Keratinocyte (primary cell): Measurements from ENCODE around the gene MORN2. TPM values are rescaled to one million over a fixed set of nuclear protein-coding genes. Genes with fewer than 3 reads are reported as not detected.

Experiments
- DNase-seq: peaks from one replicate; pipeline ENCODE4 v3.0.0-alpha.2; 2011; ENCODE audit warnings: low read depth, missing footprints, low spot score
- FAIRE-seq: peaks from 2 replicates; lab custom pipeline; 2011; peaks lifted over from hg19 to GRCh38; lab: Jason Lieb, UNC
- H2AFZ ChIP-seq: 2 replicates; pipeline ENCODE4 v1.6.0; 2012; ENCODE audit warnings: low read length, control low read depth, inconsistent platforms; ENCODE audit not compliant: control insufficient read depth
- H3K27ac ChIP-seq: 2 replicates; pipeline ENCODE4 v1.5.1; 2011; ENCODE audit warnings: low read length; ENCODE audit not compliant: control insufficient read depth, insufficient read depth
- H3K27me3 ChIP-seq: 3 replicates; pipeline ENCODE4 v1.6.0; 2011; ENCODE audit warnings: low read length; ENCODE audit not compliant: control insufficient read depth, insufficient read depth; ENCODE audit errors: extremely low read depth
- H3K36me3 ChIP-seq, 2 experiments: 2 replicates in 1 of 2; 3 replicates in 1 of 2; pipeline ENCODE4 v1.5.1; 2011; ENCODE audit warnings: low read length in 2 of 2, mild to moderate bottlenecking in 1 of 2; ENCODE audit not compliant: control insufficient read depth in 2 of 2, insufficient read depth in 2 of 2; ENCODE audit errors: extremely low read depth in 1 of 2
- H3K4me1 ChIP-seq: 3 replicates; pipeline ENCODE4 v1.5.1; 2011; ENCODE audit warnings: low read length; ENCODE audit not compliant: control insufficient read depth, insufficient read depth; ENCODE audit errors: extremely low read depth
- H3K4me2 ChIP-seq: 3 replicates; pipeline ENCODE4 v1.6.0; 2011; ENCODE audit warnings: low read depth, low read length; ENCODE audit not compliant: control insufficient read depth, insufficient read depth; ENCODE audit errors: extremely low read depth
- H3K4me3 ChIP-seq, 3 experiments: fragments of 200-600 bp in 1 of 3; sonication (generic) in 1 of 3; 2 replicates in 2 of 3; 3 replicates in 1 of 3; pipeline ENCODE4 v1.5.1; 2011 to 2016; ENCODE audit warnings: low read length in 3 of 3, mild to moderate bottlenecking in 3 of 3, control low read depth in 2 of 3, inconsistent platforms in 1 of 3, low read depth in 1 of 3, mixed read lengths in 1 of 3, mixed run types in 1 of 3, moderate library complexity in 1 of 3; ENCODE audit not compliant: control insufficient read depth in 2 of 3, insufficient read depth in 2 of 3; ENCODE audit errors: extremely low read depth in 1 of 3
- H3K79me2 ChIP-seq: 2 replicates; pipeline ENCODE4 v1.6.0; 2012; ENCODE audit warnings: low read length; ENCODE audit not compliant: control insufficient read depth, insufficient read depth
- H3K9ac ChIP-seq: 3 replicates; pipeline ENCODE4 v1.6.0; 2011; ENCODE audit warnings: low read length; ENCODE audit not compliant: control insufficient read depth, insufficient read depth; ENCODE audit errors: extremely low read depth
- H3K9me1 ChIP-seq: 3 replicates; pipeline ENCODE4 v1.6.0; 2011; ENCODE audit warnings: low read length; ENCODE audit not compliant: control insufficient read depth, insufficient read depth; ENCODE audit errors: extremely low read depth
- H3K9me3 ChIP-seq: 2 replicates; pipeline ENCODE4 v1.5.1; 2012; ENCODE audit warnings: low read depth, low read length; ENCODE audit not compliant: control insufficient read depth
- H4K20me1 ChIP-seq: 3 replicates; pipeline ENCODE4 v1.6.0; 2011; ENCODE audit warnings: low read length; ENCODE audit not compliant: control insufficient read depth, insufficient read depth; ENCODE audit errors: extremely low read depth
- CTCF ChIP-seq, 3 experiments: IDR thresholded peaks in 1 of 3; conservative IDR thresholded peaks in 1 of 3; optimal IDR thresholded peaks in 1 of 3; 2 replicates in 2 of 3; 3 replicates in 1 of 3; pipeline versions ENCODE3 to v1.5.1; 2011; ENCODE audit warnings: low read length in 3 of 3, mild to moderate bottlenecking in 3 of 3, moderate library complexity in 2 of 3, control low read depth in 1 of 3, inconsistent platforms in 1 of 3; ENCODE audit not compliant: insufficient read depth in 2 of 3; ENCODE audit errors: extremely low read depth in 1 of 3
- EZH2 ChIP-seq: IDR thresholded peaks from one replicate; pipeline ENCODE4 v1.6.1; 2012; ENCODE audit warnings: inconsistent platforms, mild to moderate bottlenecking, low read length, moderate library complexity
- dilution Hi-C: fragments of 300-500 bp; cut with MboI; formaldehyde crosslinking; loops from one replicate; pipeline ENCODE4 v1.7.0; 2020; ENCODE audit warnings: low sequenced_read_pairs; ENCODE audit not compliant: extremely low pct_ligation_motif_present
- polyA plus RNA-seq, 5 experiments: library from polyadenylated mRNA; depleted of rRNA in 3 of 5; stranded (reverse) in 3 of 5; stranded (forward) in 1 of 5; unstranded in 1 of 5; fragments of >200 nt; gene quantifications; 1 replicate in 1 of 5; 2 replicates in 3 of 5; 3 replicates in 1 of 5; pipeline versions ENCODE4 v1.2.1 to v1.2.3, GENCODE V29; 2011 to 2012; ENCODE audit warnings: missing spikeins in 2 of 5, low read depth in 1 of 5, low replicate concordance in 1 of 5
- small RNA-seq, 3 experiments: library from RNA; depleted of rRNA; stranded (forward); fragments of <200 nt; gene quantifications; one replicate each; pipeline ENCODE3, GENCODE V24; 2012; ENCODE audit warnings: low read depth in 3 of 3, low replicate concordance in 1 of 3; ENCODE audit not compliant: insufficient read length in 3 of 3

Gene MORN2
- polyA plus RNA-seq, 1 donor (not counting 4 experiments of a cell fraction or from before 2014, with no cell fraction given), result 22.5 TPM

GRCh38 chr2:38925982-38926381 is 50.2 kb downstream of the MORN2 start:
- Histone ChIP-seq H3K27me3 (no peaks in the 10 kb centered on the region), H3K9ac (no peak overlapping the region), H3K9me1 (no peaks in the 10 kb centered on the region), H3K4me1 (no peaks in the 10 kb centered on the region), H2AFZ (no peak overlapping the region), H3K27ac (no peak overlapping the region), H3K79me2 (no peaks in the 10 kb centered on the region), H3K36me3 (no peaks in the 10 kb centered on the region), H3K4me2 (no peak overlapping the region), H3K9me3 (no peaks in the 10 kb centered on the region), H3K4me3 (no peak overlapping the region), H4K20me1 (no peaks in the 10 kb centered on the region)
- dilution Hi-C loops, result no loop called here
- TF ChIP-seq CTCF (optimal IDR thresholded peaks at IDR 0.05 in 1 of 3, IDR thresholded peaks at IDR 0.05 in 1 of 3, conservative IDR thresholded peaks at IDR 0.05 in 1 of 3; ENCODE audit: extremely low read depth in 1 of 3, insufficient read depth in 2 of 3, low read length in 3 of 3) (no peak), EZH2 (no peak)
- FAIRE-seq (no peak), DNase-seq (no peak)

GRCh38 chr2:38930600-38930999 is 54.8 kb downstream of the MORN2 start:
- TF ChIP-seq CTCF (optimal IDR thresholded peaks at IDR 0.05 in 1 of 3, IDR thresholded peaks at IDR 0.05 in 1 of 3, conservative IDR thresholded peaks at IDR 0.05 in 1 of 3; ENCODE audit: extremely low read depth in 1 of 3, insufficient read depth in 2 of 3, low read length in 3 of 3) (no peak), EZH2 (no peak)
- no peak for FAIRE-seq
- Histone ChIP-seq H4K20me1 (no peaks in the 10 kb centered on the region), H3K27ac (no peak overlapping the region), H3K27me3 (no peaks in the 10 kb centered on the region), H3K4me3 (no peak overlapping the region), H3K4me2 (no peak overlapping the region), H3K9me3 (no peaks in the 10 kb centered on the region), H3K36me3 (no peaks in the 10 kb centered on the region), H3K79me2 (no peaks in the 10 kb centered on the region), H2AFZ (no peak overlapping the region), H3K9ac (no peak overlapping the region), H3K9me1 (no peaks in the 10 kb centered on the region), H3K4me1 (no peaks in the 10 kb centered on the region)
- no peak for DNase-seq
- dilution Hi-C loops, result no loop called here

Small RNA genes within 50 kb of the gene (small RNA-seq; reads per million reads assigned to genes)
- gene RNU6-851P, result 0 reads per million in 3 experiments

Other genes with a start within 250 kb of the MORN2 start
- gene GALM, start 209.9 kb upstream of the MORN2 start, polyA plus RNA-seq, result 1.2 to 1.5 TPM (median 1.2 TPM) in 3 replicates
- gene SRSF7, start 124.6 kb upstream of the MORN2 start, polyA plus RNA-seq, result 193 to 316 TPM (median 229 TPM) in 3 replicates
- gene GEMIN6, start 97.8 kb upstream of the MORN2 start, polyA plus RNA-seq, result 17.3 to 29.1 TPM (median 20.2 TPM) in 3 replicates
- gene DHX57, start within 50 bp of the MORN2 start, polyA plus RNA-seq, result 18.4 to 19.0 TPM (median 18.6 TPM) in 3 replicates
- 0.06 to 0.21 TPM (median 0.09 TPM) in 3 replicates for gene ARHGEF33, start 13.9 kb downstream of the MORN2 start, polyA plus RNA-seq
- 16.5 to 21.5 TPM (median 17.2 TPM) in 3 replicates for gene SOS1, start 245.1 kb downstream of the MORN2 start, polyA plus RNA-seq